Measurements from ENCODE around the gene RNF150.
"Not testable (repeated sequence)": the region's sequence is repeated elsewhere in the genome, so short reads cannot be mapped to it uniquely, and the experiment has no call there.

Gene RNF150

GRCh38 chr4:141133146-141133998 lies at the start of gene RNF150:
RNF150 (minus strand) TSS chr4:141133469.
- peak; percentile 83 for DNase-seq

- no peak for DNase-seq
These were observed 47.9 kb upstream of the RNF150 start for GRCh38 chr4:141180991-141181761.

- DNase-seq = no peak
These were observed 46.5 kb upstream of the RNF150 start for GRCh38 chr4:141179474-141180373.

- DNase-seq = no peak
These were observed 43.9 kb upstream of the RNF150 start for GRCh38 chr4:141177171-141177570.

GRCh38 chr4:141174457-141174856 lies 41.2 kb upstream of the RNF150 start:
- DNase-seq = no peak

GRCh38 chr4:141170671-141171070 lies 37.4 kb upstream of the RNF150 start:
- no peak for DNase-seq

GRCh38 chr4:141169391-141169790 lies 36.1 kb upstream of the RNF150 start:
- DNase-seq = no peak

GRCh38 chr4:141165001-141165400 lies 31.7 kb upstream of the RNF150 start:
- DNase-seq = not testable (repeated sequence)

GRCh38 chr4:141159027-141159426 lies 25.8 kb upstream of the RNF150 start:
- no peak for DNase-seq

- peak; percentile 15 for DNase-seq
These were observed 24.9 kb upstream of the RNF150 start for GRCh38 chr4:141158219-141158618.

- DNase-seq = no peak
These were observed 22.3 kb upstream of the RNF150 start for GRCh38 chr4:141155586-141155985.

- DNase-seq = no peak
These were observed 21.5 kb upstream of the RNF150 start for GRCh38 chr4:141154725-141155124.

GRCh38 chr4:141153751-141154510 lies 20.7 kb upstream of the RNF150 start:
- no peak for DNase-seq

- no peak for DNase-seq
These were observed 10.9 kb upstream of the RNF150 start for GRCh38 chr4:141144207-141144606.

GRCh38 chr4:141142423-141142822 lies 9.2 kb upstream of the RNF150 start:
- DNase-seq = no peak

GRCh38 chr4:141140391-141141200 lies 7.3 kb upstream of the RNF150 start:
- no peak for DNase-seq

- DNase-seq = no peak
These were observed 1.0 kb upstream of the RNF150 start for GRCh38 chr4:141133999-141134995.

- DNase-seq = peak; percentile 9
These were observed 542 bp downstream of the RNF150 start for GRCh38 chr4:141132709-141133145.

- DNase-seq = no peak
These were observed 1.1 kb downstream of the RNF150 start for GRCh38 chr4:141132072-141132708.

GRCh38 chr4:141131723-141132071 lies 1.6 kb downstream of the RNF150 start:
- DNase-seq = no peak
